HG03442 (cell line): ENCODE results near the gene EXD2.

Experiments
- ATAC-seq: cut with Tn5 transposase; IDR thresholded peaks from one replicate; pipeline ENCODE4 v1.9.1; 2021; ENCODE audit warnings: mild to moderate bottlenecking, moderate library complexity; ENCODE audit not compliant: unreplicated experiment

The EXD2 gene

DNA sequence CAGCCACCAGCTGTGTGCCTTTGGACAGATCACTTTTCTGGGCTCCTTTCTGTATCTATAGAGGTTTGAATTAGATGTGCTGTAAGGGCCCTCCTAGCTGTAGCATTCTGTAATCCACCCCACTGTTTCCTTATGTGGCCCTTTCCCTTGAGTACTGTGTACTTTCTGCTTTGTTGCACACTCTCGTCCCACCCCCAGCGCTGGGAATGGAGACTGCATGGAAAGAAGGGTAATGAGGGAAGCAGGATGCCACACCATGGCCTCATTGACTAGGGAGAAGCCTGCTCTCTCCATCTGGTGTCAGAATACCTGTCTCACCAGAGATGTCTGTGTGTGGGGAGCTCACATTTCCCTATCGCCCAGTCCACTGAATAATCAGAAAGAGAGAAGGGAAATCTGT lies 55.0 kb downstream of the EXD2 start:
- no peak for ATAC-seq

DNA sequence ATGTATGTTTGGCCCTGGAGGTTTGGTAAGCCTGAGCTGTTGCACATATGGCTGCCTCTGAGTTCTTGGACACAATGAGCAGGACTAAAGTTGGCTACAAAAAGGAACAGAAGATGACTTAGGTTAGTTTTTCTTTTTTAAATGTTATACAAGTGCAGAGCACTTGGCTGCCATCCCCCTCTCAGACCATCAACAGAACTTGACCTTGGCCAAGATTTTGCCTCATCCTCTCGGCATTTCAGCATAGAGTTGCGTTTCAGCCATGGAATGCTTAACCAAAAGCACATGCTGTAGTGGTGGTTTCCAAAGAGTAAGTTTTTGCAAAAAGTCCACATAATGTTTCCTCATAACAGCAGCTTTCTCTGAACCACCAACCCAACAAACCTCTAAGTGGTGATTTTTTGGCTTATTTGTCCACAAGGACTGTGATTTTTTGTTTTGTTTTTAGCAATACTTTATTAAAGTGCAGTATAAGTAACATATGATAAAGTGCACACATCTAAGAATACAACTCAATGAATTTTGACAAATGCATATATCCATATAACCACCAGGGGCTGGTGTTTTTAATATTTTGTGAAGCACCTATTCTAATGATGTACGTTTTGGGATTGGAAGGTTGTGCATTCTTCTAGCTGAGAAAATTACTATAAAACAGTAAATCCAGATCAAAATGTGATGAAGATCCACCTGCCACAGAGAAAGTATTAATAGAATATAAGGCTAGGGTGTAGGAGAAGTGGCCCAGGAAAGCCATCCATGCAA lies 56.6 kb downstream of the EXD2 start:
- no peak for ATAC-seq

GRCh38 chr14:69249603-69250002 lies 58.3 kb downstream of the EXD2 start:
- ATAC-seq, result no peak

GRCh38 chr14:69252851-69253250 lies 61.6 kb downstream of the EXD2 start:
- no peak for ATAC-seq

GRCh38 chr14:69259168-69259526 lies 67.8 kb downstream of the EXD2 start:
- no peak for ATAC-seq

DNA sequence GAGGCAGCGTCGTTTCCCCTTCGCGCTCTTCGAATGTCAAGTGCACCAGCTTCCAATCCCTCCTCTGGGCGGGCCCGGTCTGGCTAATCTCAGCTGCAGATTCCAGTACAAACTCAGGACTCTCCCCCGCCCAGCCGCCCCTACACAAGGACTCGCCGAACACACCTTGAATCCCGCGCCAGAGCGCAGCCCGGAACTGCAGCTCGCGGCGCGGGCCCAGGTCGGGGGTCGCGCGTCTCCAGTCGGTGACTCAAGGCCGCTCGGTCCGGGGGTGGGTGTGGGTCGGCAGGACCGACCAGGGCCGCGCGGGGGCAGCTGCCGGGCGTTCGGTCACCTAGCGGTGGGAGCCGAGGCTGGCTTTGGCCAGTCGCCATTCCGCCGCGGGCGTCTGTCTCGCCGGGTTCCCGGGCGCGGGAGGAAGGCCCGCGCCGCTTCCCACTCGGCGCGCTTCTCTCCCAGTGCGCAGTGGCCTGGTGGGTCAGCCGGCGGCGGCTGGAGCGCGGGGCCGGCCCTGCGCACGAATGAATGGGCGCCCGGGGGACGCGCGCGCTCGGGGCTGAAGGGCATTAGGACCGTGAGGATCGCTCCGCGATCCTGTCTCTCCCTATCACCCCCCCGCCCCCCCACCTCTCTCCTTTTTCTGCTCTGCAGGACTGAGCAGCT lies 68.4 kb downstream of the EXD2 start, which contains the start of gene GALNT16:
Gene GALNT16, plus strand, starts transcription at position 632 of the 663 bp plus-strand sequence. CDS start 133 bp downstream, outside the sequence.
- no peak for ATAC-seq

DNA sequence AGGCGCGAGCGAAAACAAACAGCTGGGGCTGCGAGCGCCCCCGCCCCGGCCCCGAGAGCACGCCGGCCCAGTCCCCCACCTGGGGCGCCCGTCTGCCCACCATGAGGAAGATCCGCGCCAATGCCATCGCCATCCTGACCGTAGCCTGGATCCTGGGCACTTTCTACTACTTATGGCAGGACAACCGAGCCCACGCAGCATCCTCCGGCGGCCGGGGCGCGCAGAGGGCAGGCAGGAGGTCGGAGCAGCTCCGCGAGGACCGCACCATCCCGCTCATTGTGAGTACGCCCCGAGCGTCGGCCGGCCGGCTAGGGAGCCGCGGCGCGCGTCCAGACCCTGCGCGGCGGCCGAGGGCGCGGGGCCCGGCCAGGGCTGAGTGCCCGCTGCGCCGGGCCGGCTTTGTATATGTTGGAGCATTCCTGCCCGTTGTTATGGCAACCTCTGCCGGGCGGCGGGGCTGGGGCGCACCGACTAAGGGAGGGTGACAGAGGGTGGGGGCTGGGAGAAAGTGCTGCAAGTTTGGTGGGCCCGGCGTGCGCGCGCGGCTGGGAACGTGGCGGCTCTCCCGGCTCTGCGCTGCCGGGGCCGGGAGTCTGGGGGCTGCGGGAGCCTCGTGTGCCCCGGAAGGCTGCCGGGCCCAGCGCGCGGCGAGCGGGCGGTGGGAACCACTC lies 69.0 kb downstream of the EXD2 start:
- no peak for ATAC-seq

DNA sequence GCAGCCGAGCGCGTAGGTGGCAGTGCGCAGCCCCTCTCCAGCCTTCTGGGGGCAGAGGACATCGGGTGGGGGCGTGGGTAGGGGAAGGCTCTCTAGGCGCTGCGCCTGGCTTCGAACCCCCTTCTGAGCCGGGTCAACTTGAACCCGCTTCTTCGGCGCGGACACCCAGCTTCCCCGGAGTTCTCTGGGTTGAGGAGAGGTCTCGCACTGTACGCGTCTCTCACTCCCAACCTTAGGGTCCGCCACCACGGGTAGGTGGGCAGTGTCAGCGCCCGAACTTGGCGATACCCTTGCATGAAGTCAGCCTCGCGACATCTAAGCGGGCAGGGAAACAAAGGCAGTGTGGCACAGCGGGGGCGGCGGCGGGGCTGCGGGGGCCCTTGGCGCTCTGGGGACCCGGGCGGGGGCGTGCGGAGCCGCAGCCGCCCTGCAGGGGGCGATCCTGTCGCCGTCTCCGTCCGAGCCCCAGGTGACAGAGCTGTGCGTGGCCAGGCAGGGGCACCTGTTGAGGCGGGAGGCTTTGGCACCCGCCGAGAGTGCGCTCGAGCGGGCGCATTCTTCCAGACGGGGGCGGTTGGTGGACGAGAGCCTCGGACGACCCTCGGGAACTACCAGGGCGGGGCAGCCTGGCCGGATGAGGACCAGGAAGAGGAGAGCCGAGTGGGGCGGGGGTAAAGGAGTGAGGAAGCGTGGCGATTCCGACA lies 69.7 kb downstream of the EXD2 start:
- ATAC-seq, result no peak

DNA sequence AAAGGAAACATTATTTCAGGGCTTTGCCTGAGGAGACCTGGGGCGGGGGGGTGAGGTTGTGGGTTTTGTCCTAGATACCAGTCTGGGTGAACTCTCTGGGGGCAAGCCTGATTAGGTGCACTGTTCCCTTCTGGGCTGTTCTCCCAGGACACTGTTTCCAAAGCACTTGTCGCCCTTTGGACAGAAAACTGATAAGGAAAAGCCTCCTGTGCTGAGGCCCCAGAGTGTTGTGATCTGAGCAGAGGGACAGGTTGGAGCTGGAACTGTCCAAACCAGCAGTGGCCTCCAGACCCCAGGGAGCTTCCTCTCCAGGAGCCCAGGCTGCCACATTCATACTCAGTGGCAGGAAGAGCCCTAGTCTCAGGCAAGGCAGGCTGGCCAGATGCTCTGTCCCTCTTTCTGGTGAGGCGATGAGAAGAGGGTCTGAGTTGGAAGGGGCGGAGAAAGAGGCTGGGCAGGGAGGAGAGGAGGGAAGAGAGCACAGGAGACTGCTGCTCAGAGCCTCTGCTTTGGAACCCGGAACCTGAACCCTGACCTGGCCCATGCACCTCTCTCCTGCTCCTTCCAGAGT lies 70.5 kb downstream of the EXD2 start:
- no peak for ATAC-seq

GRCh38 chr14:69262516-69262915 lies 71.2 kb downstream of the EXD2 start:
- ATAC-seq, result no peak

- ATAC-seq, result no peak
Measured at GRCh38 chr14:69263364-69263763, 72.1 kb downstream of the EXD2 start.

DNA sequence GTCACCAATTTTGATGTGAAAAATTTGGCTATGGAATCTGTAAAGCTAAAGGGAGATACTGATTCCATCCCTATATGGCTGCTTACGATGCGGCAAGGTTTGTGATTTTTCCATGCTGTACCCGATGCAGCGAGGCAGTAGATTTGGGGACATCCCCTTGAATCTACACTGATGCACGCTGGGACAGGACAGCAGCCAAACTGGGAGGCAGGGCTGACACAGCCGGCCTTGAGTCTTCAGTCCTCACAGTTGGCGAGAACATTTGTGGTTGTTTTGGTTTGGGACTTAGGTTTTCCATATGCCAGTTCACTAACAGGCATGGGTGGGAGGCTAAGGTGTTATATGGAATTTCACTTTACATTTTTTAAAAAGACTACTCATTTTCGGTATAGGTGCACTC lies 72.5 kb downstream of the EXD2 start:
- ATAC-seq, result no peak

- no peak for ATAC-seq
Measured at GRCh38 chr14:69266572-69267345, 75.5 kb downstream of the EXD2 start.

DNA sequence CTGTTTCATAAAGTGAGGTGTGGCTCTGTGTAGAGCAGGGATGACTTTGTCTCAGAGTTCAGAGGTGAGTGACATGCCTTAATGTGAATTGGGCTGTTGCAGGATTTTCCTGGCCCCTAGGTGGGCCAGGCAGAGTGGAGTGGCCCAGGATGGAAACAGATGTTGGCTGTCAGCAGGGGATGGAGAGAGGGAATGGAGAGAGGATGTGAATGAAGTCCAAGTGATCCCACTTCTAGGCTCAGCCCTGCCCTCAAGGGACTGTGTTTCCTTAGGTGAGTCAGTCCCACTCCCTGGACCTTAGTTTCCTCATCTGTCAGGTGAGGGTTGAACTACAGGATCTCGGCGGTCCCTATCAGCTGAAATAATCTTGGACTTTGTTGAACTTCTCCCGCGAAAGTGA lies 76.2 kb downstream of the EXD2 start:
- no peak for ATAC-seq

DNA sequence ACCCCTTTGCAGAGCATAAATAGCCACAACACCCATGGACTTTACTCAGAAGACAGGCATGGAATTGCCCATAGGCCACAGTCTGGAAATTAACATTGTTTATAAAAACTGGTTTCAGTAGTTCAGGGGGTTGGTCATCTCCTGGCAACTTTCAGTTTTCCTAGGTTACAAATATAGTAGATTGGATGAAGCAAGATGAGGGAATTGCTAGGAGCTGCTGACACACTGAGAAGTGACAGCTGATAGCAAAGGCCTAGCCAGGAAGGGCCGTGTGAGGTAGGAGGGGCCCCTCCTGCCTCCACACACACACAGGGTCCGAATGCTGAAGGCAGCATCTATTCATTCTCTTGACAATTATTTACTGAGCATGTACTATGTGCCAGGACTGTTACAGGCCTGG lies 76.9 kb downstream of the EXD2 start:
- ATAC-seq, result no peak

DNA sequence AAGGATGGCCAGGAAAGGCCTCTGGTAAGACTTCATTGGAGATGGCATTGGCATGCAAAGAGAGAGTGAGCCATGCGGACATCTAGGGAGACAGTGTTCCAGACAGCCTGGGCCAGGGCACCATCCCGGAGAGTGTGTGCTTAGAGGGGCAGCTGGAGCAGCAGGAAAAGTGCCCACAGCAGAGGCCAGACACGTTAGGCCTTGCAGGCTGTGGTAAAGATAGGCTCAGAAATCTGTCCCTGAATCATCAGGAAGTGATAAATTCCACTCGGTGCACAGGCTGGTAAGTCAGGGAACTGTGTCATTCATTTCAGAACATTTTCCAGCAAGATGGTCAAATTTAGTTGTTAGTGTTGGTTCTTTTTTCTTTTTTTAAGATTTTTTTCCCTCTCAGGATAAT lies 77.5 kb downstream of the EXD2 start:
- ATAC-seq, result no peak

- no peak for ATAC-seq
Measured at GRCh38 chr14:69269381-69269780, 78.1 kb downstream of the EXD2 start.

DNA sequence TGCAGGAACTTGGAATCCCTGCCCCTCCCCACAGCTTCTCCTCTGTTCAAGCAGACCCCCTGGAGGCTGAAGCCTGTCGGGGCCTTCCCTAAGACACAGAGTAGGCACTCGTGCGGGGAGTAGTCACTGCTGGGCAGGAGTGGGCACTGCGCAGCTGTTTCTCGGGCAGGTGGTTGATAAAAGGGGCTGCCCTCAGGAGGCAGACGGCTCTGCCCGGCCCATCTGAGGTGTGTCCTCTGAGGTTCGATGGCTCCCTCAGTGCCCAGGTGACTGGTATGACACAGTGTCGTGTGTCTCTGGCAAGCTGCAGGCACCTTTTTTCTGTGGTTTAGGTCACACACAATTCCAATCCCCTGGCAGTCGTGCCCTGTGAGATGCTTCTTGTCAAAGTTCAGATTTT lies 78.8 kb downstream of the EXD2 start:
- ATAC-seq, result no peak

GRCh38 chr14:69270795-69271708 lies 79.8 kb downstream of the EXD2 start:
- no peak for ATAC-seq
